Cardiac muscle cell (in vitro differentiated cells and primary cell): Measurements from ENCODE around the gene ATP6V1G3. TPM values are rescaled to one million over a fixed set of nuclear protein-coding genes. Genes with fewer than 3 reads are reported as not detected.

Source experiments
- DNase-seq, 2 donors: peaks; one replicate each; pipeline versions ENCODE4 v3.0.0 to v3.0.0-alpha.2; 2010 to 2017; ENCODE audit warnings: low read depth in 1 of 2, low spot score in 1 of 2
- H3K27ac ChIP-seq: fragments of 200-600 bp; sonication (generic); 2 replicates; pipeline ENCODE4 v1.5.1; 2016
- H3K27me3 ChIP-seq: fragments of 200-600 bp; sonication (generic); 2 replicates; pipeline ENCODE4 v1.6.0; 2016; ENCODE audit warnings: control low read depth
- H3K36me3 ChIP-seq: fragments of 200-600 bp; sonication (generic); 2 replicates; pipeline ENCODE4 v1.5.1; 2016; ENCODE audit warnings: control low read depth
- H3K4me1 ChIP-seq: fragments of 200-600 bp; sonication (generic); 2 replicates; pipeline ENCODE4 v1.8.1; 2017; ENCODE audit warnings: low read depth, mild to moderate bottlenecking, mixed run types
- H3K4me3 ChIP-seq: fragments of 200-600 bp; sonication (generic); 2 replicates; pipeline ENCODE4 v1.5.1; 2016; ENCODE audit warnings: mild to moderate bottlenecking
- H3K9me3 ChIP-seq: fragments of 200-600 bp; sonication (generic); 2 replicates; pipeline ENCODE4 v1.5.1; 2017; ENCODE audit warnings: low read depth, mild to moderate bottlenecking, control low read depth
- CTCF ChIP-seq: IDR thresholded peaks from 2 replicates; pipeline ENCODE4 v1.5.1; 2012; ENCODE audit warnings: low read depth, mild to moderate bottlenecking, low read length
- polyA plus RNA-seq: library from polyadenylated mRNA; unstranded; fragments of >200 nt; fragmentation: Nextera tagmentation; extraction: Ambion mirVana; gene quantifications from 2 replicates; pipeline ENCODE4 v1.2.1, GENCODE V29; 2016
- total RNA-seq: library from RNA; depleted of rRNA; stranded (reverse); fragments of >200 nt; gene quantifications from 2 replicates; pipeline ENCODE4 v1.2.3, GENCODE V29; 2016

ATP6V1G3 gene
- total and polyA plus RNA-seq, 2 experiments from 2014 or later, result not detected

DNA sequence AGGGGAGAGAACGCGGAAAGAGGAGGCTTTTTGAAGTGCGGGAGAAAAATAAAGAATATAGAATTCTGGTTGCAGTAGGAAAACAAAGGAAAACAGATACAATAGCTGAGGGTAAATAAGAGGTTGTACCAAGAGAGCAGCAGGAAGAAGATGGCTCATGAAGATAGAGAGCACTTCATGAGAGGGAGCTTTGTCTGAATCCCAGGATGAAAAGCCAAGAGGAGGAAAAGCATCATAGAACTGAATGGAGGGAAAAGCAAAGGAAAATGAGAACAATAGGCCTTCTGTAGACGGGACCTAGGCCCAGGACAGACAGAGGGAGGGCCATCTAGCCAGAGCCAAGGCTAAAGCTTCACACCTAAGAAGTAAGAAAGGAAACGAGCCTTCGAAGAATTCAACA lies 49.5 kb downstream of the ATP6V1G3 start:
- no peak for TF ChIP-seq CTCF
- no peaks in the 10 kb centered on the region for H3K27me3 ChIP-seq
- no peaks in the 10 kb centered on the region for H3K36me3 ChIP-seq
- no peaks in the 10 kb centered on the region for H3K9me3 ChIP-seq
- no peaks in the 10 kb centered on the region for H3K4me1 ChIP-seq
- no peak overlapping the region for H3K4me3 ChIP-seq
- no peak overlapping the region for H3K27ac ChIP-seq
- DNase-seq, result no peak

GRCh38 chr1:198490224-198490623 lies 50.3 kb downstream of the ATP6V1G3 start:
- TF ChIP-seq CTCF, result no peak
- Histone ChIP-seq H3K27ac (no peak overlapping the region), H3K9me3 (no peaks in the 10 kb centered on the region), H3K27me3 (no peaks in the 10 kb centered on the region), H3K4me1 (no peaks in the 10 kb centered on the region), H3K4me3 (no peak overlapping the region), H3K36me3 (no peaks in the 10 kb centered on the region)
- no peak for DNase-seq

GRCh38 chr1:198486903-198487302 lies 53.6 kb downstream of the ATP6V1G3 start:
- Histone ChIP-seq H3K27ac (no peak overlapping the region), H3K9me3 (no peaks in the 10 kb centered on the region), H3K36me3 (no peaks in the 10 kb centered on the region), H3K27me3 (no peaks in the 10 kb centered on the region), H3K4me1 (no peaks in the 10 kb centered on the region), H3K4me3 (no peak overlapping the region)
- TF ChIP-seq CTCF, result no peak
- no peak for DNase-seq

DNA sequence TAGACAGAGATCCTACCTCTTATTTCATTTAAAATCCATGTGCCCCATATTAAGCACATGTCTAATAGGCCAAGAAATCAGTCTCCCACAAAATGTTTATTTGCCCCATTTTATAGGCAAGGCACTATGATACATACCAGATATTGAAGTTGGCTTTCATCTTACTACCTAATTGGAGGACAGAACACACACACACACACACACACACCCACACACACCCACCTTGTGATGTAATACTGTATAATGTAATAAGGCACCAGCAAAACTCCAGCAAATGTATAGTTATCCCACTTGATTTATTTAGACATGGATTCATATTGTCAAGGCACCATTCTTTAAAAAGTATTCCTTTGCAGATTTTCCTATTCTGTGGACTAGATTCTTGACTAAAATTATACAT lies 56.8 kb downstream of the ATP6V1G3 start:
- no peak for TF ChIP-seq CTCF
- Histone ChIP-seq H3K4me3 (no peak overlapping the region), H3K4me1 (no peaks in the 10 kb centered on the region), H3K9me3 (no peaks in the 10 kb centered on the region), H3K27me3 (no peaks in the 10 kb centered on the region), H3K36me3 (no peaks in the 10 kb centered on the region), H3K27ac (no peak overlapping the region)
- no peak for DNase-seq

DNA sequence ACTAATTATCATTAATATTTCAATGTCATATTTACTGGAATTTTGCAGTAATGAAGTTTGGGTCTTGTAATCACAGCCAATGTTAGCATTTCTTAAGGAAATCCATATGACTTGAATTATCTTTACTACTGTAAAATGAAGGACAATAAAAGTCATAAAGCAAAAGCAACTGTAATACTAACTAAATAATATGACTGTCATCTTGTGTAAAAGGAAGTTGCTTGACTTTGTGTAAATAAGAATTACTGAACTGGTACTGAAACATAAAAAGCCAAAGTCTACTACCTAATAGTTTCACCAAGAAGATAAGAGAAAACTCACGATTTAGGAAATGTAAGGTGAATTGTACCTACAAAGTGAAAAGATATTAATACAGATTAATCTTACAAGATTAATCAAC lies 57.5 kb downstream of the ATP6V1G3 start:
- no peaks in the 10 kb centered on the region for H3K36me3 ChIP-seq
- no peak for DNase-seq
- H3K27me3 ChIP-seq, result no peaks in the 10 kb centered on the region
- no peaks in the 10 kb centered on the region for H3K4me1 ChIP-seq
- TF ChIP-seq CTCF, result no peak
- no peaks in the 10 kb centered on the region for H3K9me3 ChIP-seq
- no peak overlapping the region for H3K4me3 ChIP-seq
- H3K27ac ChIP-seq, result no peak overlapping the region

- Histone ChIP-seq H3K27ac (no peak overlapping the region), H3K36me3 (no peaks in the 10 kb centered on the region), H3K4me1 (no peaks in the 10 kb centered on the region), H3K27me3 (no peaks in the 10 kb centered on the region), H3K4me3 (no peak overlapping the region), H3K9me3 (no peaks in the 10 kb centered on the region)
- no peak for DNase-seq
- TF ChIP-seq CTCF, result no peak
These were observed 58.8 kb downstream of the ATP6V1G3 start for GRCh38 chr1:198481661-198482060.
